B cell (primary cell): ENCODE measurements around the gene STX18. TPM values are rescaled to one million over a fixed set of nuclear protein-coding genes. Genes with fewer than 3 reads are reported as not detected.

ENCODE experiments used
- ATAC-seq: fragments of 200-7000 bp; cut with Tn5 transposase; one replicate; pipeline ENCODE4 v1.10.0; 2021; ENCODE audit warnings: low read depth, mild to moderate bottlenecking, moderate number of reproducible peaks, moderate library complexity
- CTCF ChIA-PET: fragments of 350-600 bp; sonication (Branson Sonifier 250); formaldehyde crosslinking; loops from one replicate; lab custom pipeline; 2021; ENCODE audit warnings: antibody characterized with exemption, inconsistent platforms; lab: Charles Lee
- POLR2A ChIA-PET: fragments of 350-600 bp; sonication (Branson Sonifier 250); formaldehyde crosslinking; loops from one replicate; lab custom pipeline; 2021; ENCODE audit warnings: antibody characterized with exemption; lab: Charles Lee
- DNase-seq: peaks from one replicate; pipeline ENCODE4 v3.0.0; 2013
- H2AFZ ChIP-seq: 2 replicates; pipeline ENCODE4 v1.6.1; 2012; ENCODE audit warnings: mild to moderate bottlenecking, low read depth, low read length; ENCODE audit not compliant: insufficient read depth, poor library complexity, severe bottlenecking
- H3K27ac ChIP-seq, 2 donors: 1 replicate in 1 of 2; 2 replicates in 1 of 2; pipeline ENCODE4 v1.5.1; 2012 to 2013; ENCODE audit warnings: low read length in 2 of 2, mild to moderate bottlenecking in 2 of 2, moderate library complexity in 1 of 2
- H3K27me3 ChIP-seq, 4 experiments: fragments of 200-600 bp in 1 of 4; sonication (generic) in 1 of 4; replicated peaks in 1 of 4; 1 replicate in 2 of 4; 2 replicates in 2 of 4; pipeline versions ENCODE4 v1.6.1 to v1.7.0; 2013 to 2016; ENCODE audit warnings: low read length in 3 of 4, mild to moderate bottlenecking in 2 of 4, mixed read lengths in 1 of 4, moderate library complexity in 1 of 4; ENCODE audit not compliant: insufficient read depth in 4 of 4, control insufficient read depth in 3 of 4; ENCODE audit errors: control extremely low read depth in 1 of 4
- H3K36me3 ChIP-seq, 2 experiments: replicated peaks in 1 of 2; 1 replicate in 1 of 2; 2 replicates in 1 of 2; pipeline versions ENCODE4 v1.6.1 to v1.7.1; 2013; ENCODE audit warnings: low read length in 1 of 2; ENCODE audit not compliant: insufficient read depth in 2 of 2, control insufficient read depth in 1 of 2; ENCODE audit errors: control extremely low read depth in 1 of 2, extremely low read depth in 1 of 2
- H3K4me1 ChIP-seq, 2 donors: fragments of 200-600 bp in 1 of 2; sonication (generic) in 1 of 2; 1 replicate in 1 of 2; 2 replicates in 1 of 2; pipeline versions ENCODE4 v1.5.1 to v1.6.1; 2013 to 2017; ENCODE audit warnings: low read length in 2 of 2; ENCODE audit not compliant: control insufficient read depth in 2 of 2, insufficient read depth in 2 of 2
- H3K4me2 ChIP-seq: replicated peaks from 2 replicates; pipeline ENCODE3; 2012; ENCODE audit warnings: mild to moderate bottlenecking, low read depth, low read length; ENCODE audit not compliant: poor library complexity, severe bottlenecking
- H3K4me3 ChIP-seq, 5 experiments: fragments of 200-600 bp in 1 of 5; sonication (generic) in 1 of 5; 1 replicate in 3 of 5; 2 replicates in 2 of 5; pipeline versions ENCODE4 v1.5.1 to v1.7.0; 2011 to 2016; ENCODE audit warnings: low read length in 4 of 5, mild to moderate bottlenecking in 4 of 5, low read depth in 2 of 5, control low read depth in 1 of 5, moderate library complexity in 1 of 5; ENCODE audit not compliant: insufficient read depth in 1 of 5; ENCODE audit errors: control extremely low read depth in 1 of 5, extremely low read depth in 1 of 5
- H3K79me2 ChIP-seq: fragments of 200-600 bp; sonication (generic); one replicate; pipeline ENCODE4 v1.6.0; 2016; ENCODE audit warnings: low read length; ENCODE audit not compliant: control insufficient read depth, insufficient read depth
- H3K9ac ChIP-seq: fragments of 200-600 bp; sonication (generic); 2 replicates; pipeline ENCODE4 v1.6.1; 2017; ENCODE audit warnings: mild to moderate bottlenecking, low read length, moderate library complexity
- H3K9me3 ChIP-seq, 3 donors: one replicate each; pipeline versions ENCODE4 v1.6.1 to v1.7.1; 2013; ENCODE audit warnings: low read length in 2 of 3; ENCODE audit not compliant: control insufficient read depth in 2 of 3, insufficient read depth in 1 of 3; ENCODE audit errors: control extremely low read depth in 1 of 3
- H4K20me1 ChIP-seq: 2 replicates; pipeline ENCODE4 v1.6.0; 2012; ENCODE audit warnings: mild to moderate bottlenecking, low read length; ENCODE audit not compliant: insufficient read depth, control insufficient read depth, poor library complexity, severe bottlenecking
- H3K27ac Mint-ChIP-seq: one replicate; pipeline ENCODE4 v1.8.0; 2021; ENCODE audit warnings: mixed read lengths
- H3K27me3 Mint-ChIP-seq: one replicate; pipeline ENCODE4 v1.8.0; 2021; ENCODE audit warnings: mixed read lengths
- H3K4me1 Mint-ChIP-seq: one replicate; pipeline ENCODE4 v1.8.0; 2021; ENCODE audit warnings: mixed read lengths
- H3K4me3 Mint-ChIP-seq: one replicate; pipeline ENCODE4 v1.8.0; 2021; ENCODE audit warnings: mixed read lengths
- H3K9me3 Mint-ChIP-seq: one replicate; pipeline ENCODE4 v1.8.0; 2022; ENCODE audit warnings: mixed read lengths; ENCODE audit not compliant: insufficient read depth
- EZH2 ChIP-seq: IDR thresholded peaks from 2 replicates; pipeline ENCODE4 v1.6.1; 2012; ENCODE audit warnings: borderline replicate concordance, low read depth, mild to moderate bottlenecking, moderate library complexity, low read length; ENCODE audit not compliant: insufficient read depth, poor library complexity, severe bottlenecking
- WGBS: methylation state at CpG from one replicate; pipeline ENCODE4 v1.1.5; 2013; ENCODE audit warnings: missing lambda C conversion rate; ENCODE audit not compliant: insufficient coverage; 5-methylcytosine and 5-hydroxymethylcytosine counted together
- intact Hi-C: fragments of 100-400 bp; cut with micrococcal nuclease; formaldehyde crosslinking; loops from one replicate; pipeline ENCODE4 v1.10.0; 2022
- polyA plus RNA-seq: library from polyadenylated mRNA; depleted of rRNA; stranded (reverse); fragments of >200 nt; gene quantifications from 2 replicates; pipeline ENCODE4 v1.2.3, GENCODE V29; 2012
- total RNA-seq, 2 donors: library from RNA; stranded (reverse); fragments of 120-200 nt in 1 of 2; gene quantifications; 1 replicate in 1 of 2; 2 replicates in 1 of 2; pipeline versions ENCODE4 v1.2.3 to v1.2.4, GENCODE V29; 2013 to 2022
- TF ChIP-seq, protein P1 (sequence below): fragments of 200-600 bp; IDR thresholded peaks from one replicate; pipeline ENCODE4 v1.8.0; 2022; ENCODE audit warnings: antibody characterized with exemption, mild to moderate bottlenecking

The STX18 gene
- total and polyA plus RNA-seq, 2 donors (not counting 1 experiment from before 2014, with no cell fraction given) = 20.3 to 33.6 TPM

DNA sequence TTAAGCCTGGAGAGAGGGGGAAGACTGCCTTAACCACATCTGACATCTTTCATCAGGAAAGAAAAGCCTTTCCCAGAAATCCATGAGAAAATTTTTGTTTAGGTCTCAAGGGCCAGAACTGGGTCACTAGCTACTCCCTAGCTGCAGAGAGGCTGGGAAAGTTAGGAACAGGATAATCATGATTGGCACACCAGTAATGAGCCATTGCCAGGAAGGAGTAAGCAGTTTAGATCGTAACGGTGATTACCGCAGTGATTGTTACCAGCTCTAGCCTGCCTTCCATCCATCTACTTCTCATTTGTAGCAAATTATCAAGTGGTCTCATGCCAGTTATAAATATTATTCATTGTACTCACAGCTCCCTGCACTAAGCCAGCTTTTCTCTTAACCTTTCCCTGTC, 22.7 kb upstream of the STX18 start:
- Histone ChIP-seq H3K79me2 (no peaks in the 10 kb centered on the region), H3K27me3 (no peaks in the 10 kb centered on the region), H3K4me2 (no peak overlapping the region), H3K36me3 (peaks cover 0 to 1% of the 10 kb centered on the region in 2 experiments), H3K9me3 (no peaks in the 10 kb centered on the region), H3K4me1 (no peaks in the 10 kb centered on the region), H3K27ac (no peak overlapping the region), H3K9ac (no peak overlapping the region), H3K4me3 (no peak overlapping the region), H2AFZ (no peak overlapping the region), H4K20me1 (no peaks in the 10 kb centered on the region)
- H3K4me3 Mint-ChIP-seq = no peak overlapping the region
- no peak overlapping the region for H3K27ac Mint-ChIP-seq
- POLR2A ChIA-PET = no interaction called here
- no peaks in the 10 kb centered on the region for H3K4me1 Mint-ChIP-seq
- DNase-seq (no peak), ATAC-seq (no peak)
- WGBS = 100% methylated on average over 3 of the region's 3 CpGs
- no peaks in the 10 kb centered on the region for H3K9me3 Mint-ChIP-seq
- CTCF ChIA-PET = interaction anchor here (0.7 to 0.9 kb wide), 3 partner anchors 10 to 432 kb away, joined by 3 read pairs; no protein-coding TSS in a partner anchor
- intact Hi-C loops = no loop called here
- no peaks in the 10 kb centered on the region for H3K27me3 Mint-ChIP-seq
- TF ChIP-seq EZH2 = no peak
- TF ChIP-seq, protein P1, sequence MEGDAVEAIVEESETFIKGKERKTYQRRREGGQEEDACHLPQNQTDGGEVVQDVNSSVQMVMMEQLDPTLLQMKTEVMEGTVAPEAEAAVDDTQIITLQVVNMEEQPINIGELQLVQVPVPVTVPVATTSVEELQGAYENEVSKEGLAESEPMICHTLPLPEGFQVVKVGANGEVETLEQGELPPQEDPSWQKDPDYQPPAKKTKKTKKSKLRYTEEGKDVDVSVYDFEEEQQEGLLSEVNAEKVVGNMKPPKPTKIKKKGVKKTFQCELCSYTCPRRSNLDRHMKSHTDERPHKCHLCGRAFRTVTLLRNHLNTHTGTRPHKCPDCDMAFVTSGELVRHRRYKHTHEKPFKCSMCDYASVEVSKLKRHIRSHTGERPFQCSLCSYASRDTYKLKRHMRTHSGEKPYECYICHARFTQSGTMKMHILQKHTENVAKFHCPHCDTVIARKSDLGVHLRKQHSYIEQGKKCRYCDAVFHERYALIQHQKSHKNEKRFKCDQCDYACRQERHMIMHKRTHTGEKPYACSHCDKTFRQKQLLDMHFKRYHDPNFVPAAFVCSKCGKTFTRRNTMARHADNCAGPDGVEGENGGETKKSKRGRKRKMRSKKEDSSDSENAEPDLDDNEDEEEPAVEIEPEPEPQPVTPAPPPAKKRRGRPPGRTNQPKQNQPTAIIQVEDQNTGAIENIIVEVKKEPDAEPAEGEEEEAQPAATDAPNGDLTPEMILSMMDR = no peak

DNA sequence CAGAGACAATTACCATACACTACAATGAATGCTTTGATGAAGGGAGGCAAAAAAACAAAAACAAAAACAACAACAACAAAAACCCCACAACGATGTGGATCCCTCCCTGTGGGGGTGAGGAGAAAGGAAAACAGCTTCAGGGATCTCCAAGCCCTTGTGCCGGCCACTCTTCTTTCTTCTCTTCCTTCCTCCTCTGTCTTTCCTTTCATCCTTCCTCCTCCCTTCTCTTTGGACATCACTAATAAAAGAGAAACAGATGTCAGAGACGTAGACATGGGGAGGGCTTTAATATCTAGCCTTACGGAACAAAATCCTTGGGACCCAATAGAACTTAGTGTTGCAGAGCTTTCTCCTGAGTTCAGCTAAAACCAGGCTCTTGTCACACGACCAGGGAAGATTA, 18.8 kb upstream of the STX18 start:
- Histone ChIP-seq H2AFZ (no peak overlapping the region), H3K9ac (no peak overlapping the region), H3K4me2 (no peak overlapping the region), H3K27ac (no peak overlapping the region), H3K79me2 (no peaks in the 10 kb centered on the region), H4K20me1 (no peaks in the 10 kb centered on the region), H3K9me3 (no peaks in the 10 kb centered on the region), H3K27me3 (no peaks in the 10 kb centered on the region), H3K4me1 (no peaks in the 10 kb centered on the region), H3K4me3 (no peak overlapping the region), H3K36me3 (peaks cover 0 to 1% of the 10 kb centered on the region in 2 experiments)
- ATAC-seq = no peak
- WGBS = 89% methylated on average over 3 of the region's 5 CpGs
- Mint-ChIP-seq H3K27ac (no peak overlapping the region), H3K27me3 (no peaks in the 10 kb centered on the region), H3K4me3 (no peak overlapping the region), H3K4me1 (no peaks in the 10 kb centered on the region), H3K9me3 (no peaks in the 10 kb centered on the region)
- TF ChIP-seq, protein P1 = no peak
- no peak for TF ChIP-seq EZH2
- no peak for DNase-seq
- intact Hi-C loops = no loop called here
- POLR2A ChIA-PET = no interaction called here
- CTCF ChIA-PET = no interaction called here
